ENCODE results near the gene SLC1A1.

DNA sequence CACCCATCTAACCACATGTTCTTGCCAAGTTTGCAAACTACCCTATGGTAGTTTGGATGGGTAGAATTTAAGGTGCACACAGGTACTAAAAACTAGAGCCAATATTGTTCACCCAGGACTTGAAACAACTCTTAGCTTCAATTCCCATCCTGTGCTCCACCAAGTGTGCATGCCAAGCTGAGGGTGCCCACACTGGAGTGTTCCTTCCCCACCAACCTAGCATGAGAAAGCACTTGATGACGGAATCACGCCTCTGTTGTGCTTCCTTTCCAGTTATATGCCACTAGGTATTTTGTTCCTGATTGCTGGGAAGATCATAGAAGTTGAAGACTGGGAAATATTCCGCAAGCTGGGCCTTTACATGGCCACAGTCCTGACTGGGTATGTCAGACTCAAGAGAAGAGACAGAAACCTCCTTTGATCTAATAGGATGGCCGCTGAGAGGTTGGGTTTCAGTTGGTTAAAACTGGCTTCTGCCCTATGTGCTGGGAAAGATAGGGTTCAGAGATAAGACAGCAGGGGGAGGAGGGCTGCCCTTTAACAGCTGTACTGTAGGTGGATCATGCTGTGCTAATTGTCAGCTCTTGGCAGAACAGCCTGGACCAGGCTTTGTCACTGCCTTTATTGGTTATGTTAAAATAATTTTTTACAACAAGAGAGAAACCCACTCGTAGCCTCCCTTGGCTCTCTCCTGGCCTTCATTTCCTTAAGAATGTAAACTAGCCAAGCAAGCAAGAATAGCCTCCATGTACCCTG lies 83.5 kb downstream of the SLC1A1 start:
- TF ChIP-seq, protein P1, sequence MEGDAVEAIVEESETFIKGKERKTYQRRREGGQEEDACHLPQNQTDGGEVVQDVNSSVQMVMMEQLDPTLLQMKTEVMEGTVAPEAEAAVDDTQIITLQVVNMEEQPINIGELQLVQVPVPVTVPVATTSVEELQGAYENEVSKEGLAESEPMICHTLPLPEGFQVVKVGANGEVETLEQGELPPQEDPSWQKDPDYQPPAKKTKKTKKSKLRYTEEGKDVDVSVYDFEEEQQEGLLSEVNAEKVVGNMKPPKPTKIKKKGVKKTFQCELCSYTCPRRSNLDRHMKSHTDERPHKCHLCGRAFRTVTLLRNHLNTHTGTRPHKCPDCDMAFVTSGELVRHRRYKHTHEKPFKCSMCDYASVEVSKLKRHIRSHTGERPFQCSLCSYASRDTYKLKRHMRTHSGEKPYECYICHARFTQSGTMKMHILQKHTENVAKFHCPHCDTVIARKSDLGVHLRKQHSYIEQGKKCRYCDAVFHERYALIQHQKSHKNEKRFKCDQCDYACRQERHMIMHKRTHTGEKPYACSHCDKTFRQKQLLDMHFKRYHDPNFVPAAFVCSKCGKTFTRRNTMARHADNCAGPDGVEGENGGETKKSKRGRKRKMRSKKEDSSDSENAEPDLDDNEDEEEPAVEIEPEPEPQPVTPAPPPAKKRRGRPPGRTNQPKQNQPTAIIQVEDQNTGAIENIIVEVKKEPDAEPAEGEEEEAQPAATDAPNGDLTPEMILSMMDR (conservative IDR thresholded peaks at IDR 0.05), result no peak
- no peak for TF ChIP-seq ZFX (IDR thresholded peaks at IDR 0.05)
